ENCODE results near the gene HNRNPM.

DNA sequence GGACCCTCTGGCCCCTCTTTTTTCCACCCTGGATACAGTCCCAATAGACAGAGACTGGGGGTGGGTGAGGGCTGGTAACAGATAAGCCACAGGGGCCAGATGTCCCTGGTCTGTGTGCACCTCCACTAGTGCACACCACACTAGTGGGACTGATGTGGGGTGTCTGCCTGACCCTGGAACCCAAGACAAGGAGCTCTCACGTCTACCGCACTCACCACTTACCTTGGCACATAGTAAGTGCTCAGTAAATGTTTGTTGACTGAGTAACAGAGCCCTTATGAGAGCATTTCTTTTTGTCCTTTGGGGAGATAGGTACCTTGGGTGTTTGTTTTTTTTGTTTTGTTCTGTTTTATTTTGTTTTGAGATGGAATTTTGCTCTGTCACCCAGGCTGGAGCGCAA lies 92.3 kb downstream of the HNRNPM start:
- TF ChIP-seq CTCF (IDR thresholded peaks at IDR 0.05; ENCODE audit: insufficient read depth, low read length) (no peak), GABPA (IDR thresholded peaks at IDR 0.05; ENCODE audit: low read depth) (no peak), REST (IDR thresholded peaks at IDR 0.05; ENCODE audit: insufficient replicate concordance, low read depth) (no peak), SPI1 (IDR thresholded peaks at IDR 0.05; ENCODE audit: borderline replicate concordance, low read depth) (no peak)

Measured in HL-60 (cell line).